DND-41 (cell line): Measurements from ENCODE around the gene GPC5.

Source experiments
- ATAC-seq: fragments of 200-7000 bp; cut with Tn5 transposase; 3 replicates; pipeline ENCODE4 v1.9.1; 2021; ENCODE audit warnings: low read depth; ENCODE audit not compliant: insufficient read depth
- DNase-seq: peaks from one replicate; pipeline ENCODE4 v3.0.0-alpha.2; 2020
- H2AFZ ChIP-seq: 2 replicates; pipeline ENCODE4 v1.6.0; 2012; ENCODE audit warnings: low read depth, low read length
- H3K27ac ChIP-seq: 2 replicates; pipeline ENCODE4 v1.5.1; 2012; ENCODE audit warnings: low read length, inconsistent platforms
- H3K27me3 ChIP-seq: fragments of 200-600 bp; sonication (generic); 2 replicates; pipeline ENCODE4 v1.6.0; 2012; ENCODE audit warnings: low read length, mild to moderate bottlenecking, inconsistent platforms; ENCODE audit not compliant: insufficient read depth, poor library complexity
- H3K36me3 ChIP-seq: 2 replicates; pipeline ENCODE4 v1.5.1; 2012; ENCODE audit warnings: low read length, inconsistent platforms; ENCODE audit not compliant: insufficient read depth
- H3K4me1 ChIP-seq: 2 replicates; pipeline ENCODE4 v1.5.1; 2012; ENCODE audit warnings: mild to moderate bottlenecking, low read length; ENCODE audit not compliant: insufficient read depth
- H3K4me2 ChIP-seq: 2 replicates; pipeline ENCODE4 v1.6.0; 2012; ENCODE audit warnings: mild to moderate bottlenecking, moderate library complexity, low read length, inconsistent platforms; ENCODE audit not compliant: insufficient read depth
- H3K4me3 ChIP-seq, 2 experiments: fragments of 200-600 bp in 1 of 2; shearing (Covaris generic) in 1 of 2; 2 replicates each; pipeline ENCODE4 v1.5.1; 2012 to 2016; ENCODE audit warnings: inconsistent platforms in 2 of 2, low read length in 2 of 2, mild to moderate bottlenecking in 2 of 2, low read depth in 1 of 2, moderate library complexity in 1 of 2
- H3K79me2 ChIP-seq: 2 replicates; pipeline ENCODE4 v1.6.0; 2012; ENCODE audit warnings: low read length, inconsistent platforms; ENCODE audit not compliant: insufficient read depth
- H3K9ac ChIP-seq: 2 replicates; pipeline ENCODE4 v1.6.0; 2012; ENCODE audit warnings: low read depth, mild to moderate bottlenecking, inconsistent platforms, low read length, moderate library complexity
- H3K9me3 ChIP-seq: 2 replicates; pipeline ENCODE4 v1.5.1; 2012; ENCODE audit warnings: low read length, moderate library complexity, mild to moderate bottlenecking, inconsistent platforms; ENCODE audit not compliant: insufficient read depth, severe bottlenecking
- H4K20me1 ChIP-seq: 2 replicates; pipeline ENCODE4 v1.6.0; 2012; ENCODE audit warnings: low read length; ENCODE audit not compliant: insufficient read depth
- CTCF ChIP-seq: IDR thresholded peaks from 2 replicates; pipeline ENCODE4 v1.5.1; 2012; ENCODE audit warnings: borderline replicate concordance, low read length, moderate library complexity, mild to moderate bottlenecking; ENCODE audit not compliant: poor library complexity, severe bottlenecking; ENCODE audit errors: extremely low read depth
- EZH2 ChIP-seq: IDR thresholded peaks from 3 replicates; pipeline ENCODE4 v1.6.1; 2012; ENCODE audit warnings: borderline replicate concordance, low read depth, mild to moderate bottlenecking, moderate library complexity, low read length, inconsistent platforms; ENCODE audit not compliant: severe bottlenecking

The GPC5 gene

GRCh38 chr13:91747186-91747585, 348.8 kb downstream of the GPC5 start:
- H3K36me3 ChIP-seq = no peaks in the 10 kb centered on the region
- H3K4me3 ChIP-seq = no peak overlapping the region
- H3K27ac ChIP-seq = no peak overlapping the region
- H3K9ac ChIP-seq = no peak overlapping the region
- no peaks in the 10 kb centered on the region for H4K20me1 ChIP-seq
- ATAC-seq = no peak
- TF ChIP-seq EZH2 (no peak), CTCF (no peak)
- H3K4me2 ChIP-seq = no peak overlapping the region
- H3K9me3 ChIP-seq = no peaks in the 10 kb centered on the region
- no peak overlapping the region for H2AFZ ChIP-seq
- no peak for DNase-seq
- no peaks in the 10 kb centered on the region for H3K79me2 ChIP-seq
- no peaks in the 10 kb centered on the region for H3K4me1 ChIP-seq
- no peaks in the 10 kb centered on the region for H3K27me3 ChIP-seq

- Histone ChIP-seq H3K36me3 (no peaks in the 10 kb centered on the region), H3K4me2 (no peak overlapping the region), H2AFZ (no peak overlapping the region), H3K27ac (no peak overlapping the region), H3K9ac (no peak overlapping the region), H3K4me3 (no peak overlapping the region), H3K27me3 (no peaks in the 10 kb centered on the region), H3K79me2 (no peaks in the 10 kb centered on the region), H3K9me3 (no peaks in the 10 kb centered on the region), H3K4me1 (no peaks in the 10 kb centered on the region), H4K20me1 (no peaks in the 10 kb centered on the region)
- TF ChIP-seq CTCF = no peak
- no peak for TF ChIP-seq EZH2
- DNase-seq (no peak), ATAC-seq (no peak)
Measured at GRCh38 chr13:91748416-91749089, 350.1 kb downstream of the GPC5 start.

- Histone ChIP-seq H2AFZ (no peak overlapping the region), H4K20me1 (no peaks in the 10 kb centered on the region), H3K9me3 (no peaks in the 10 kb centered on the region), H3K79me2 (no peaks in the 10 kb centered on the region), H3K9ac (no peak overlapping the region), H3K4me3 (no peak overlapping the region), H3K36me3 (no peaks in the 10 kb centered on the region), H3K27ac (no peak overlapping the region), H3K4me2 (no peak overlapping the region), H3K4me1 (no peaks in the 10 kb centered on the region), H3K27me3 (no peaks in the 10 kb centered on the region)
- TF ChIP-seq EZH2 (no peak), CTCF (no peak)
- no peak for DNase-seq
- ATAC-seq = no peak
Measured at GRCh38 chr13:91758724-91759123, 360.3 kb downstream of the GPC5 start.

- H3K9me3 ChIP-seq = no peaks in the 10 kb centered on the region
- H3K79me2 ChIP-seq = no peaks in the 10 kb centered on the region
- no peak overlapping the region for H3K9ac ChIP-seq
- no peak overlapping the region for H3K27ac ChIP-seq
- ATAC-seq (no peak), DNase-seq (no peak)
- no peak for TF ChIP-seq EZH2
- TF ChIP-seq CTCF = no peak
- H3K4me2 ChIP-seq = no peak overlapping the region
- H2AFZ ChIP-seq = no peak overlapping the region
- H4K20me1 ChIP-seq = no peaks in the 10 kb centered on the region
- no peaks in the 10 kb centered on the region for H3K4me1 ChIP-seq
- H3K36me3 ChIP-seq = no peaks in the 10 kb centered on the region
- H3K27me3 ChIP-seq = no peaks in the 10 kb centered on the region
- no peak overlapping the region for H3K4me3 ChIP-seq
Measured at GRCh38 chr13:91762957-91763356, 364.5 kb downstream of the GPC5 start.
